Measurements from ENCODE around the gene PDGFRB.

PDGFRB gene

GRCh38 chr5:150113047-150113744, 42.4 kb downstream of the PDGFRB start:
- no peak overlapping the region for H3K27ac ChIP-seq (ENCODE audit: low read depth, low read length)
- H3K9me3 ChIP-seq (ENCODE audit: control insufficient read depth, insufficient read depth, low read depth, low read length) = no peaks in the 10 kb centered on the region
- no peaks in the 10 kb centered on the region for H3K27me3 ChIP-seq (ENCODE audit: control insufficient read depth, insufficient read depth, low read length)
- H3K4me3 ChIP-seq (ENCODE audit: low read depth, low read length) = no peak overlapping the region
- no peak overlapping the region for H3K9ac ChIP-seq (ENCODE audit: low read length)
- no peaks in the 10 kb centered on the region; the same call in 1 of the 2 replicates for H3K36me3 ChIP-seq (ENCODE audit: control insufficient read depth, insufficient read depth, low read length)
- H3K4me1 ChIP-seq (ENCODE audit: control insufficient read depth, insufficient read depth, low read length) = peaks cover 12% of the 10 kb centered on the region; the same call in 1 of the 2 replicates

GRCh38 chr5:150112201-150113046, 43.2 kb downstream of the PDGFRB start:
- Histone ChIP-seq H3K27ac (ENCODE audit: low read depth, low read length) (no peak overlapping the region), H3K4me3 (ENCODE audit: low read depth, low read length) (no peak overlapping the region), H3K9ac (ENCODE audit: low read length) (no peak overlapping the region), H3K36me3 (ENCODE audit: control insufficient read depth, insufficient read depth, low read length) (no peaks in the 10 kb centered on the region), H3K27me3 (ENCODE audit: control insufficient read depth, insufficient read depth, low read length) (no peaks in the 10 kb centered on the region), H3K4me1 (ENCODE audit: control insufficient read depth, insufficient read depth, low read length) (peaks cover 12% of the 10 kb centered on the region; the same call in 1 of the 2 replicates), H3K9me3 (ENCODE audit: control insufficient read depth, insufficient read depth, low read depth, low read length) (no peaks in the 10 kb centered on the region)

GRCh38 chr5:150111122-150111521, 44.5 kb downstream of the PDGFRB start:
- Histone ChIP-seq H3K27me3 (ENCODE audit: control insufficient read depth, insufficient read depth, low read length) (no peaks in the 10 kb centered on the region), H3K9me3 (ENCODE audit: control insufficient read depth, insufficient read depth, low read depth, low read length) (no peaks in the 10 kb centered on the region), H3K27ac (ENCODE audit: low read depth, low read length) (no peak overlapping the region)

GRCh38 chr5:150109921-150110320, 45.7 kb downstream of the PDGFRB start:
- Histone ChIP-seq H3K27me3 (ENCODE audit: control insufficient read depth, insufficient read depth, low read length) (no peaks in the 10 kb centered on the region), H3K9ac (ENCODE audit: low read length) (no peak overlapping the region), H3K27ac (ENCODE audit: low read depth, low read length) (no peak overlapping the region), H3K9me3 (ENCODE audit: control insufficient read depth, insufficient read depth, low read depth, low read length) (no peaks in the 10 kb centered on the region), H3K4me1 (ENCODE audit: control insufficient read depth, insufficient read depth, low read length) (peaks cover 12% of the 10 kb centered on the region; the same call in 1 of the 2 replicates), H3K4me3 (ENCODE audit: low read depth, low read length) (no peak overlapping the region), H3K36me3 (ENCODE audit: control insufficient read depth, insufficient read depth, low read length) (no peaks in the 10 kb centered on the region)

More at GRCh38 chr5:150111122-150111521, 44.5 kb downstream of the PDGFRB start:
- H3K4me3 ChIP-seq (ENCODE audit: low read depth, low read length) = no peak overlapping the region
- H3K36me3 ChIP-seq (ENCODE audit: control insufficient read depth, insufficient read depth, low read length) = no peaks in the 10 kb centered on the region
- peaks cover 12% of the 10 kb centered on the region; the same call in 1 of the 2 replicates for H3K4me1 ChIP-seq (ENCODE audit: control insufficient read depth, insufficient read depth, low read length)
- H3K9ac ChIP-seq (ENCODE audit: low read length) = no peak overlapping the region

GRCh38 chr5:150108711-150109514, 46.7 kb downstream of the PDGFRB start:
- H3K9ac ChIP-seq (ENCODE audit: low read length) = no peak overlapping the region
- H3K4me3 ChIP-seq (ENCODE audit: low read depth, low read length) = no peak overlapping the region
- H3K27ac ChIP-seq (ENCODE audit: low read depth, low read length) = no peak overlapping the region
- peaks cover 12% of the 10 kb centered on the region; the same call in 1 of the 2 replicates for H3K4me1 ChIP-seq (ENCODE audit: control insufficient read depth, insufficient read depth, low read length)
- no peaks in the 10 kb centered on the region for H3K9me3 ChIP-seq (ENCODE audit: control insufficient read depth, insufficient read depth, low read depth, low read length)
- no peaks in the 10 kb centered on the region for H3K36me3 ChIP-seq (ENCODE audit: control insufficient read depth, insufficient read depth, low read length)
- no peaks in the 10 kb centered on the region for H3K27me3 ChIP-seq (ENCODE audit: control insufficient read depth, insufficient read depth, low read length)

- H3K27ac ChIP-seq (ENCODE audit: low read depth, low read length) = no peak overlapping the region
- no peaks in the 10 kb centered on the region for H3K27me3 ChIP-seq (ENCODE audit: control insufficient read depth, insufficient read depth, low read length)
- H3K36me3 ChIP-seq (ENCODE audit: control insufficient read depth, insufficient read depth, low read length) = no peaks in the 10 kb centered on the region
- no peak overlapping the region for H3K9ac ChIP-seq (ENCODE audit: low read length)
- no peaks in the 10 kb centered on the region for H3K9me3 ChIP-seq (ENCODE audit: control insufficient read depth, insufficient read depth, low read depth, low read length)
- no peak overlapping the region for H3K4me3 ChIP-seq (ENCODE audit: low read depth, low read length)
- peaks cover 9% of the 10 kb centered on the region; the same call in 1 of the 2 replicates for H3K4me1 ChIP-seq (ENCODE audit: control insufficient read depth, insufficient read depth, low read length)
These were observed 47.7 kb downstream of the PDGFRB start for GRCh38 chr5:150107909-150108447.

- H3K27me3 ChIP-seq (ENCODE audit: control insufficient read depth, insufficient read depth, low read length) = no peaks in the 10 kb centered on the region
- H3K4me3 ChIP-seq (ENCODE audit: low read depth, low read length) = no peak overlapping the region
- no peaks in the 10 kb centered on the region for H3K4me1 ChIP-seq (ENCODE audit: control insufficient read depth, insufficient read depth, low read length)
- no peaks in the 10 kb centered on the region for H3K36me3 ChIP-seq (ENCODE audit: control insufficient read depth, insufficient read depth, low read length)
- no peak overlapping the region for H3K9ac ChIP-seq (ENCODE audit: low read length)
- H3K9me3 ChIP-seq (ENCODE audit: control insufficient read depth, insufficient read depth, low read depth, low read length) = no peaks in the 10 kb centered on the region
- H3K27ac ChIP-seq (ENCODE audit: low read depth, low read length) = no peak overlapping the region
These were observed 48.8 kb downstream of the PDGFRB start for GRCh38 chr5:150106674-150107426.

- Histone ChIP-seq H3K27me3 (ENCODE audit: control insufficient read depth, insufficient read depth, low read length) (no peaks in the 10 kb centered on the region), H3K4me3 (ENCODE audit: low read depth, low read length) (no peak overlapping the region), H3K36me3 (ENCODE audit: control insufficient read depth, insufficient read depth, low read length) (no peaks in the 10 kb centered on the region), H3K4me1 (ENCODE audit: control insufficient read depth, insufficient read depth, low read length) (no peaks in the 10 kb centered on the region), H3K9ac (ENCODE audit: low read length) (no peak overlapping the region), H3K9me3 (ENCODE audit: control insufficient read depth, insufficient read depth, low read depth, low read length) (no peaks in the 10 kb centered on the region), H3K27ac (ENCODE audit: low read depth, low read length) (no peak overlapping the region)
These were observed 49.6 kb downstream of the PDGFRB start for GRCh38 chr5:150105928-150106615.

- no peak overlapping the region for H3K4me3 ChIP-seq (ENCODE audit: low read depth, low read length)
- H3K36me3 ChIP-seq (ENCODE audit: control insufficient read depth, insufficient read depth, low read length) = no peaks in the 10 kb centered on the region
- no peak overlapping the region for H3K9ac ChIP-seq (ENCODE audit: low read length)
- no peaks in the 10 kb centered on the region for H3K4me1 ChIP-seq (ENCODE audit: control insufficient read depth, insufficient read depth, low read length)
- H3K27me3 ChIP-seq (ENCODE audit: control insufficient read depth, insufficient read depth, low read length) = no peaks in the 10 kb centered on the region
- no peak overlapping the region for H3K27ac ChIP-seq (ENCODE audit: low read depth, low read length)
- H3K9me3 ChIP-seq (ENCODE audit: control insufficient read depth, insufficient read depth, low read depth, low read length) = no peaks in the 10 kb centered on the region
These were observed 51.1 kb downstream of the PDGFRB start for GRCh38 chr5:150104550-150104870.
